Endothelial cell of umbilical vein (primary cell): ENCODE results near the gene LCN6. TPM values are rescaled to one million over a fixed set of nuclear protein-coding genes. Genes with fewer than 3 reads are reported as not detected.

Experiments
- BruUV-seq: library from RNA; stranded (reverse); fragments of 400-500 nt; replicated peaks from 2 replicates; lab custom pipeline; 2021; lab: Mats Ljungman, UMichigan
- CTCF ChIA-PET: fragments of 300-600, 350-600 bp; sonication (Branson Sonifier 250); formaldehyde crosslinking; loops from one replicate; lab custom pipeline; 2021; ENCODE audit warnings: antibody characterized with exemption, inconsistent platforms; lab: Charles Lee
- POLR2A ChIA-PET: fragments of 300-600, 350-600 bp; sonication (Branson Sonifier 250); formaldehyde crosslinking; loops from one replicate; lab custom pipeline; 2021; ENCODE audit warnings: antibody characterized with exemption, inconsistent platforms; lab: Charles Lee
- DNase-seq: peaks from one replicate; pipeline ENCODE4 v3.0.0-alpha.2; 2011; ENCODE audit warnings: low read depth, low spot score
- FAIRE-seq: peaks from 2 replicates; lab custom pipeline; 2011; peaks lifted over from hg19 to GRCh38; lab: Jason Lieb, UNC
- H2AFZ ChIP-seq: 2 replicates; pipeline ENCODE4 v1.6.0; 2012; ENCODE audit warnings: low read depth, low read length, control low read depth, inconsistent platforms
- H3K27ac ChIP-seq: 2 replicates; pipeline ENCODE4 v1.5.1; 2011; ENCODE audit warnings: low read depth, mild to moderate bottlenecking, control low read depth, low read length, moderate library complexity; ENCODE audit not compliant: insufficient read depth
- H3K27me3 ChIP-seq, 2 experiments: 2 replicates each; pipeline versions ENCODE4 v1.6.0 to v1.6.1; 2011; ENCODE audit warnings: low read length in 2 of 2, mixed read lengths in 1 of 2; ENCODE audit not compliant: control insufficient read depth in 2 of 2, insufficient read depth in 2 of 2
- H3K36me3 ChIP-seq, 2 experiments: 2 replicates in 1 of 2; 3 replicates in 1 of 2; pipeline ENCODE4 v1.5.1; 2011; ENCODE audit warnings: low read length in 2 of 2, mild to moderate bottlenecking in 1 of 2, moderate library complexity in 1 of 2; ENCODE audit not compliant: control insufficient read depth in 2 of 2, insufficient read depth in 2 of 2; ENCODE audit errors: extremely low read depth in 1 of 2
- H3K4me1 ChIP-seq: 3 replicates; pipeline ENCODE4 v1.5.1; 2011; ENCODE audit warnings: mild to moderate bottlenecking, low read length; ENCODE audit not compliant: control insufficient read depth, insufficient read depth; ENCODE audit errors: extremely low read depth
- H3K4me2 ChIP-seq: 2 replicates; pipeline ENCODE4 v1.6.1; 2011; ENCODE audit warnings: low read length, control low read depth, mixed read lengths; ENCODE audit not compliant: insufficient read depth
- H3K4me3 ChIP-seq, 3 experiments: fragments of 200-600 bp in 1 of 3; sonication (generic), shearing (Covaris generic) in 1 of 3; replicated peaks in 1 of 3; 2 replicates each; pipeline ENCODE4 v1.5.1; 2011 to 2016; ENCODE audit warnings: control low read depth in 3 of 3, low read length in 3 of 3, mild to moderate bottlenecking in 2 of 3, inconsistent platforms in 1 of 3, low read depth in 1 of 3, moderate library complexity in 1 of 3; ENCODE audit not compliant: insufficient read depth in 1 of 3
- H3K79me2 ChIP-seq: 2 replicates; pipeline ENCODE4 v1.6.0; 2012; ENCODE audit warnings: low read length, inconsistent platforms; ENCODE audit not compliant: control insufficient read depth, insufficient read depth
- H3K9ac ChIP-seq: replicated peaks from 2 replicates; pipeline ENCODE3; 2011; ENCODE audit warnings: low read length, control low read depth; ENCODE audit not compliant: insufficient read depth; ENCODE audit errors: extremely low read depth
- H3K9me1 ChIP-seq: replicated peaks from 3 replicates; pipeline ENCODE4 v1.6.0; 2011; ENCODE audit warnings: mild to moderate bottlenecking, low read length; ENCODE audit not compliant: control insufficient read depth, insufficient read depth; ENCODE audit errors: extremely low read depth
- H3K9me3 ChIP-seq: replicated peaks from 2 replicates; pipeline ENCODE4 v1.5.1; 2012; ENCODE audit warnings: low read length, inconsistent platforms; ENCODE audit not compliant: control insufficient read depth, insufficient read depth
- H4K20me1 ChIP-seq: replicated peaks from 2 replicates; pipeline ENCODE3; 2011; ENCODE audit warnings: mild to moderate bottlenecking, low read length; ENCODE audit not compliant: control insufficient read depth, insufficient read depth; ENCODE audit errors: extremely low read depth
- EZH2 ChIP-seq: IDR thresholded peaks from 2 replicates; pipeline ENCODE4 v1.6.1; 2012; ENCODE audit warnings: borderline replicate concordance, low read depth, mild to moderate bottlenecking, moderate library complexity, low read length, inconsistent platforms; ENCODE audit not compliant: severe bottlenecking
- FOS ChIP-seq: IDR thresholded peaks from 2 replicates; pipeline ENCODE4 v1.6.1; 2011; ENCODE audit warnings: mild to moderate bottlenecking, low read length, moderate library complexity, borderline replicate concordance; ENCODE audit not compliant: insufficient read depth
- GATA2 ChIP-seq: IDR thresholded peaks from 2 replicates; pipeline ENCODE4 v1.7.0; 2011; ENCODE audit warnings: low read depth, mild to moderate bottlenecking, moderate library complexity, mixed read lengths, low read length; ENCODE audit not compliant: insufficient read length, insufficient read depth
- JUN ChIP-seq: IDR thresholded peaks from 2 replicates; pipeline ENCODE4 v1.6.1; 2011; ENCODE audit warnings: borderline replicate concordance, low read depth; ENCODE audit not compliant: insufficient read length, insufficient read depth
- POLR2AphosphoS5 ChIP-seq: IDR thresholded peaks from 2 replicates; pipeline ENCODE4 v1.6.1; 2012; ENCODE audit warnings: low read depth, mild to moderate bottlenecking, control low read depth, low read length, moderate library complexity; ENCODE audit not compliant: insufficient read depth
- dilution Hi-C: fragments of 300-500 bp; cut with MboI; formaldehyde crosslinking; loops from one replicate; pipeline ENCODE4 v1.15.0; 2019; ENCODE audit warnings: low sequenced_read_pairs; ENCODE audit not compliant: extremely low pct_ligation_motif_present
- intact Hi-C: fragments of 100-400 bp; cut with micrococcal nuclease; formaldehyde crosslinking; loops from one replicate; pipeline ENCODE4 v1.10.0; 2022
- polyA plus RNA-seq, 4 experiments: library from polyadenylated mRNA; depleted of rRNA in 3 of 4; stranded (reverse) in 3 of 4; unstranded in 1 of 4; fragments of >200 nt; gene quantifications; 2 replicates each; pipeline versions ENCODE4 v1.2.1 to v1.2.3, GENCODE V29; 2011 to 2012; ENCODE audit warnings: missing spikeins in 1 of 4
- total RNA-seq: library from RNA; stranded (reverse); gene quantifications from 2 replicates; pipeline ENCODE4 v1.2.3, GENCODE V29; 2021
- TF ChIP-seq, protein P1 (sequence below), 2 donors: IDR thresholded peaks; 1 replicate in 1 of 2; 2 replicates in 1 of 2; pipeline ENCODE4 v1.5.1; 2011; ENCODE audit warnings: low read length in 2 of 2, mild to moderate bottlenecking in 2 of 2, moderate library complexity in 2 of 2, control low read depth in 1 of 2, inconsistent platforms in 1 of 2, low read depth in 1 of 2; ENCODE audit not compliant: insufficient read depth in 1 of 2; ENCODE audit errors: extremely low read depth in 1 of 2

LCN6 gene
- total and polyA plus RNA-seq, 2 donors (not counting 3 experiments of a cell fraction or from before 2014, with no cell fraction given): 0.17 TPM; not detected in 1

DNA sequence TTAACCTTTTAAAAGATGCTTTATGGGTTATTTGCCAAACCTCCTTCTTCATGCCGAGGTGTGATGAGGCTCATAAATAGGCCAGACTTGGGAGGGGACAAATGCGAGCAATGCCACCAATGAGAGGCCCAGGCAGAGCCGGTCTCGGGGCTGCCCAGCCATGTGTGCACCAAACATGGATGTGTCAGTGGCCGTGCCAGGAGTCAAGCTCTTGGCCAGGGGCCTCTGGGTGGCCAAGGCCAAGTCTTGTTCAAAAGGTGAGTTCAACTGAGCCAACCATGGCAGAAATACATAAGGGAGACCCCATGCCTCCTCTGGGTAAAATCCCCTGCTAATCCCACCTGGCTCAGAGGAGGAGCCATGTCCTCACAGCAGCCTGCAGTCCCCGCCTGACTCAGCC lies 26.9 kb upstream of the LCN6 start:
- H3K4me3 ChIP-seq: no peak overlapping the region
- DNase-seq (no peak), FAIRE-seq (no peak)
- no peak overlapping the region for H3K9ac ChIP-seq
- no peak overlapping the region for H3K4me2 ChIP-seq
- H3K9me1 ChIP-seq: no peaks in the 10 kb centered on the region
- peaks cover 12 to 21% of the 10 kb centered on the region in 2 experiments for H3K27me3 ChIP-seq
- ChIA-PET POLR2A (no interaction called here), CTCF (interaction anchor here (1.0 to 1.4 kb wide), 2 partner anchors 9 to 17 kb away, joined by 3 read pairs; no protein-coding TSS in a partner anchor)
- no TSS peak for BruUV-seq
- intact Hi-C loops (no loop called here), dilution Hi-C loops (no loop called here)
- H3K36me3 ChIP-seq: no peaks in the 10 kb centered on the region
- TF ChIP-seq JUN: no peak
- TF ChIP-seq POLR2AphosphoS5: no peak
- no peak for TF ChIP-seq GATA2
- no peak for TF ChIP-seq FOS
- TF ChIP-seq, protein P1, sequence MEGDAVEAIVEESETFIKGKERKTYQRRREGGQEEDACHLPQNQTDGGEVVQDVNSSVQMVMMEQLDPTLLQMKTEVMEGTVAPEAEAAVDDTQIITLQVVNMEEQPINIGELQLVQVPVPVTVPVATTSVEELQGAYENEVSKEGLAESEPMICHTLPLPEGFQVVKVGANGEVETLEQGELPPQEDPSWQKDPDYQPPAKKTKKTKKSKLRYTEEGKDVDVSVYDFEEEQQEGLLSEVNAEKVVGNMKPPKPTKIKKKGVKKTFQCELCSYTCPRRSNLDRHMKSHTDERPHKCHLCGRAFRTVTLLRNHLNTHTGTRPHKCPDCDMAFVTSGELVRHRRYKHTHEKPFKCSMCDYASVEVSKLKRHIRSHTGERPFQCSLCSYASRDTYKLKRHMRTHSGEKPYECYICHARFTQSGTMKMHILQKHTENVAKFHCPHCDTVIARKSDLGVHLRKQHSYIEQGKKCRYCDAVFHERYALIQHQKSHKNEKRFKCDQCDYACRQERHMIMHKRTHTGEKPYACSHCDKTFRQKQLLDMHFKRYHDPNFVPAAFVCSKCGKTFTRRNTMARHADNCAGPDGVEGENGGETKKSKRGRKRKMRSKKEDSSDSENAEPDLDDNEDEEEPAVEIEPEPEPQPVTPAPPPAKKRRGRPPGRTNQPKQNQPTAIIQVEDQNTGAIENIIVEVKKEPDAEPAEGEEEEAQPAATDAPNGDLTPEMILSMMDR (IDR thresholded peaks at IDR 0.05; ENCODE audit: extremely low read depth in 1 of 2, insufficient read depth in 1 of 2, low read depth in 1 of 2, low read length in 2 of 2): no peak
- no peak for TF ChIP-seq EZH2
- H4K20me1 ChIP-seq: no peaks in the 10 kb centered on the region
- H3K9me3 ChIP-seq: peaks cover 3% of the 10 kb centered on the region
- no peaks in the 10 kb centered on the region for H3K4me1 ChIP-seq
- no peak overlapping the region for H2AFZ ChIP-seq
- H3K27ac ChIP-seq: no peak overlapping the region
- H3K79me2 ChIP-seq: no peaks in the 10 kb centered on the region
